ENCODE data around the gene POLR1E.
A peak's percentile ranks its signal among the peaks of the same experiment; 100 is the strongest.
"Not testable (repeated sequence)": the region's sequence is repeated elsewhere in the genome, so short reads cannot be mapped to it uniquely, and the experiment has no call there.

Gene POLR1E

GRCh38 chr9:37452611-37453010 is 33.1 kb upstream of the POLR1E start:
- no peak for DNase-seq
- peaks cover 59% of the 10 kb centered on the region for H3K4me1 Mint-ChIP-seq (ENCODE audit: low read depth)

GRCh38 chr9:37453827-37454226 is 31.9 kb upstream of the POLR1E start:
- Mint-ChIP-seq H3K4me3 (no peak overlapping the region), H3K36me3 (ENCODE audit: low read depth) (peaks cover 43% of the 10 kb centered on the region), H3K9me3 (no peaks in the 10 kb centered on the region), H3K4me1 (ENCODE audit: low read depth) (peaks cover 62% of the 10 kb centered on the region), H3K27me3 (no peaks in the 10 kb centered on the region), H3K27ac (peak overlapping the region; percentile 34)
- no peak for DNase-seq

More at GRCh38 chr9:37452611-37453010, 33.1 kb upstream of the POLR1E start:
- Mint-ChIP-seq H3K36me3 (ENCODE audit: low read depth) (peaks cover 42% of the 10 kb centered on the region), H3K27me3 (no peaks in the 10 kb centered on the region), H3K27ac (no peak overlapping the region), H3K4me3 (no peak overlapping the region), H3K9me3 (no peaks in the 10 kb centered on the region)

DNA sequence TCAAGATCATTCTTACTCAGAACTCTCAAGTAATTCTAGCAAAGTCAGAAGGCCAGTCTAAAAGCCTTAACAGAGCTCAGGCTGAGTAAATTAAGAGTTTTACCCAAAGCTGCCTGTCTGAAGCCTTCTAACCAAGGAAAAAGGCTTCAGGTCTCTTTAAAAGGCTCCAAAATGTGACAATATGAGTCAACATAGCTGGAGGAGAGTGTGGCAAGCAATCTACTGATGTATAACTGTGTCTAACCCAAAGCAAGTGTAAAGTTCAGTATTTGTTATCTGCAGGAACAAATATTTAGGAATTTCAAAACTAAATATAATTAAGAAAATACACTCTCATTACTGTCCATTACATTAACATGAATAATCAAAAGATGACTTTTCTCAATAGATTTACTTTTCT is 31.5 kb upstream of the POLR1E start:
- peak overlapping the region; percentile 34 for H3K27ac Mint-ChIP-seq
- H3K4me1 Mint-ChIP-seq (ENCODE audit: low read depth), result peaks cover 62% of the 10 kb centered on the region
- DNase-seq, result no peak
- H3K27me3 Mint-ChIP-seq, result no peaks in the 10 kb centered on the region
- H3K4me3 Mint-ChIP-seq, result no peak overlapping the region
- peaks cover 43% of the 10 kb centered on the region for H3K36me3 Mint-ChIP-seq (ENCODE audit: low read depth)
- no peaks in the 10 kb centered on the region for H3K9me3 Mint-ChIP-seq

DNA sequence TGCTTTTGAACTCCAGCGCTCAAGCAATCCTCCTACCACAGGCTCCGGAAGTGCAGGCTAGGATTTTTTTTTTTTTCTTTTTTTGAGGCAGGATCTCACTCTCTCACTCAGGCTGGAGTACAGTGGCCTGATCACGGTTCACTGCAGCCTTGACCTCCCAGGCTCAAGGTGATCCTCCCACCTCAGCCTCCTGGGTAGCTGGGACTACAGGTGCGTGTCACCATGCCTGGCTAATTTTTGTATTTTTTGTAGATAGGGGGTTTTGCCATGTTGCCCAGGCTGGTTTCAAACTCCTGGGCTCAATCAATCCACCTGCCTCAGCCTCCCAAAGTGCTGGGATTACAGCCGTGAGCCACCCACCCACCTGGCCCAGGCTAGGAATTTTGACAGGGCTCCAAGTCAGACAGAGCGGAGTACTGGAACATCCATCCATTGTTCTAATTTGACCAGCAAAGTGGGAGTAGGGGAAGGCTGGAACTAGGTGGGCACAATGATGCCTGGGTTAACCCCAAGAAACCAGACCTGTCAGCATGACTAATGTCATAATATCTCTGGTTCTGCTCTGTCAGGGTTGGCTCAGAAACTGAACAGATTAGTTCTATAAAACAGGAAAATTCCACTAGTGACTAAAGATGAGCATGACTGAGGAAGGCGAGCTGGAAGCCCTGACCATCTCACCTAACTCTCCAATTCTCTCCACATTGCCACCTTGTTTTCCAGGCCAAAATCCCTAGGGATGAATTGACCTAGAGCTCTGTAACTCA is 29.7 kb upstream of the POLR1E start:
- peaks cover 63% of the 10 kb centered on the region for H3K4me1 Mint-ChIP-seq (ENCODE audit: low read depth)
- peaks cover 32% of the 10 kb centered on the region for H3K36me3 Mint-ChIP-seq (ENCODE audit: low read depth)
- H3K4me3 Mint-ChIP-seq, result no peak overlapping the region
- H3K27ac Mint-ChIP-seq, result peak overlapping the region; percentile 68
- H3K27me3 Mint-ChIP-seq, result no peaks in the 10 kb centered on the region
- DNase-seq, result no peak
- no peaks in the 10 kb centered on the region for H3K9me3 Mint-ChIP-seq

DNA sequence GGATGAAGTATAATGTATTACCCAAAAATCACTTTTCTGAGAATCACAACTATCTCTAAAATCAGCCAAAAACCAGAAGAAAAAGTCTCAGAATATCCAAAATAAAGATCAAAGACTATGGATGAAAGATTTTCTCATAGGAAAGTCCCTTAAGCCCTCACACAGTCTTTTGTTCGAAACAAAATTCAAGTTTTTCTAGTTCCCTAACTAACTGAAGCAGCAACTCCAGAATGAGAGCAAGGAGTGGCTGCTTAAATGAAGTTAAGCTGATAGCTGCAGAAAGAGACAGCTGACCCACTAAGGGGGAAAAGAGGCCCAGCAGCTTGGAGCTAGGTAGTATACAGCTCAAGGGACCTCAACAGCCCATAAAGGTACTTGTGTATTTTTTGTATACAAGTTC is 28.9 kb upstream of the POLR1E start:
- Mint-ChIP-seq H3K27ac (no peak overlapping the region), H3K27me3 (no peaks in the 10 kb centered on the region), H3K4me3 (no peak overlapping the region), H3K9me3 (no peaks in the 10 kb centered on the region), H3K4me1 (ENCODE audit: low read depth) (peaks cover 62% of the 10 kb centered on the region), H3K36me3 (ENCODE audit: low read depth) (peaks cover 31% of the 10 kb centered on the region)
- DNase-seq, result no peak

DNA sequence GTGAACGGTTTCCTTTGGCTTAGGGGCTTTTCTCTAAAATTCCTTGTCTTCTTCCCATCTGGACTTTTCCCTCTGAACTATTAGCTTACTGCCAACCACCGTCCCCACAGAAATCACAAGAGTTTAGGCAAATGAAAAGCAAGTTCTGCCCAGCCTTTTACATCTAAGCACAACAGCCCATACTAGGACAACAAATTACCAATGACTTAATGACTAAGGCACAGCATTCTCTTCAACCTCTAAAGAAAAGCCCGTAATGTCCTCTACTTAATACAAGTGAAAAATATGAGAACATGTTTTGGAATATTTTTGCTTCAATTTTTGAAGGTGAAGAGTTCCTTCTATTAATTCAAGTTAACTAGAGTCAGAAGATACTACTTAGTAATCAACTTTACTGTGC is 21.7 kb upstream of the POLR1E start:
- H3K36me3 Mint-ChIP-seq (ENCODE audit: low read depth), result peaks cover 36% of the 10 kb centered on the region
- no peaks in the 10 kb centered on the region for H3K27me3 Mint-ChIP-seq
- H3K27ac Mint-ChIP-seq, result peak overlapping the region; percentile 99
- DNase-seq, result no peak
- H3K4me3 Mint-ChIP-seq, result peak overlapping the region; percentile 96
- H3K4me1 Mint-ChIP-seq (ENCODE audit: low read depth), result peaks cover 41% of the 10 kb centered on the region
- no peaks in the 10 kb centered on the region for H3K9me3 Mint-ChIP-seq

- peaks cover 41% of the 10 kb centered on the region for H3K4me1 Mint-ChIP-seq (ENCODE audit: low read depth)
- no peaks in the 10 kb centered on the region for H3K27me3 Mint-ChIP-seq
- peak overlapping the region; percentile 99 for H3K27ac Mint-ChIP-seq
- H3K36me3 Mint-ChIP-seq (ENCODE audit: low read depth), result peaks cover 34% of the 10 kb centered on the region
- no peaks in the 10 kb centered on the region for H3K9me3 Mint-ChIP-seq
- DNase-seq, result no peak
- peak overlapping the region; percentile 96 for H3K4me3 Mint-ChIP-seq
Measured at GRCh38 chr9:37464426-37465248, 21.1 kb upstream of the POLR1E start.

GRCh38 chr9:37465249-37466036 is 20.3 kb upstream of the POLR1E start, which contains the start of gene ZBTB5:
ZBTB5 (minus strand) TSS chr9:37465450; CDS start chr9:37442551, 22,899 bp downstream.
- peak; percentile 98 for DNase-seq
- Mint-ChIP-seq H3K4me1 (ENCODE audit: low read depth) (peaks cover 41% of the 10 kb centered on the region), H3K4me3 (peak within 1 kb of the TSS; percentile 96), H3K9me3 (no peaks in the 10 kb centered on the region), H3K27me3 (no peaks in the 10 kb centered on the region), H3K27ac (peak within 1 kb of the TSS; percentile 99), H3K36me3 (ENCODE audit: low read depth) (peaks cover 34% of the 10 kb centered on the region)

DNA sequence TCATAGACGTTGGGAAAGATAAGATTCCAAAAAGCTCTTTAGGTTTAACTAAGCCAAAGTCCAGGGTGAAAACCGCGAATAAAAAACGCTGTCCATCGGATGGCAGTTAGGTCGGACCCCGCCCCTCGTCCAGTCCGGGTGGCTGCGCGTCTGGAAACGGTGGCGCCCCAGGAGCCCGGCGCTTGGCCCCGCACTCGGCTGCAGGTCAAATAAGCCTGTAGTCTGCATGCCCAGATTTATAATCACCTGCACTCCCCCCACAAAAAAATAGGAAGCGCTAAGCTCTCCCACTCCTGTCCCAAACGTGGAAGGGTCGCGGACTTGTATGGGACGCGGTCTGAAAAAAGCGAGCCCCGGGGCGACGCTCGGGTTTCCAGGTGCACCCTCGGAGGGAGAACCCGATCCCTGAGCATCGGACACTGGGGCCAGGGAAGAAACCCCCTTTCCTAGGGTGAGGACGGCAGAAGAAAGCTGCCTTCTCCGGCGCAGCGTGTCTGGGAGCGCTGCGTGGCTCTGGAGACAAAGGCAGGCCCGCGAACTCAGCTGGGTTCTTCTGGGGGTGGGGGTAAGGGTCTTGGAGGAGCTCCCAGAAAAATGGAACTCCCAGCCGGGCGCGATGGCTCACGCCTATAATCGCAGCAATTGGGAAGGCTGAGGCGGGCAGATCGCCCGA is 19.6 kb upstream of the POLR1E start:
- H3K27me3 Mint-ChIP-seq, result no peaks in the 10 kb centered on the region
- no peaks in the 10 kb centered on the region for H3K9me3 Mint-ChIP-seq
- H3K36me3 Mint-ChIP-seq (ENCODE audit: low read depth), result peaks cover 31% of the 10 kb centered on the region
- peak; percentile 64 for DNase-seq
- H3K4me1 Mint-ChIP-seq (ENCODE audit: low read depth), result peaks cover 38% of the 10 kb centered on the region
- H3K4me3 Mint-ChIP-seq, result peak overlapping the region; percentile 96
- peak overlapping the region; percentile 99 for H3K27ac Mint-ChIP-seq

GRCh38 chr9:37467530-37467929 is 18.2 kb upstream of the POLR1E start:
- DNase-seq, H3K27me3 Mint-ChIP-seq, H3K4me3 Mint-ChIP-seq, H3K9me3 Mint-ChIP-seq, H3K27ac Mint-ChIP-seq: not testable (repeated sequence)
- Mint-ChIP-seq H3K4me1 (ENCODE audit: low read depth) (peaks cover 42% of the 10 kb centered on the region), H3K36me3 (ENCODE audit: low read depth) (peaks cover 23% of the 10 kb centered on the region)

- peaks cover 17% of the 10 kb centered on the region for H3K36me3 Mint-ChIP-seq (ENCODE audit: low read depth)
- H3K4me3 Mint-ChIP-seq, result no peak overlapping the region
- H3K4me1 Mint-ChIP-seq (ENCODE audit: low read depth), result peaks cover 34% of the 10 kb centered on the region
- no peaks in the 10 kb centered on the region for H3K9me3 Mint-ChIP-seq
- no peaks in the 10 kb centered on the region for H3K27me3 Mint-ChIP-seq
- H3K27ac Mint-ChIP-seq, result no peak overlapping the region
- DNase-seq, result no peak
Measured at GRCh38 chr9:37468620-37469019, 17.1 kb upstream of the POLR1E start.

DNA sequence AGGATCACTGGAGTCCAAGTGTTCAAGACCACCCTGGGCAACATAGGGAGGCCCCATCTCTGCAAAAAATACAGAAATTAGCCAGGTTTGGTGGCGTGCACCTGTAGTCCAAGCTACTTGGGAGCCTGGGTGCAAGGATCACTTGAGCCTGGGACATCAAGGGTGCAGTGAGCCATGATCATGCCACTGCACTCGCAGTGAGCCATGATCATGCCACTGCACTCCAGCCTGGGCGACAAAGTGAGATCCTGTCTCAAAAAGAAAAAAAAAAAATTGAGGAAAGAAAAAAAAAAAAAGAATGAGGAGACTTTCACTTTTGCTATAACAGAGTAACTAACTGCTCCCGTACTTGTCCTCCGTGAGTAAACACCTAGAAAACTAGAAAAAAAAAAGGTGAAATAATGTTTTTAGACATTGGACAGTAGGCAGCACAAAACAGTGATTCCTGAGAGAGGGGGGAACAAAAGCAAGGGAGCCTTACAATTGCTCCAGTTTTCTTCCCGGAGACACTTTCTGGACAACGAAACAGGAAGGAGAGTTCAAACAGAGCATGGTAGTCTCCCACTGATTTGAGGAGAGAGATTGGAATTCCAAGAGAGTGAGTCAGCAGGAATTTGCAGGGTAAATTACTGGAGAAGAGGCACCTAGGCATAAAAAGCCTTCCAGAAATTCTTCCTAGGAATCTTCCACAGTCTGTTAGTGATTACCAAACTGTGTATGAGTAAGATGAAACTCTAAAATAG is 13.6 kb upstream of the POLR1E start:
- DNase-seq, result no peak
- Mint-ChIP-seq H3K27ac (no peak overlapping the region), H3K4me1 (ENCODE audit: low read depth) (peaks cover 13% of the 10 kb centered on the region), H3K9me3 (peaks cover 5% of the 10 kb centered on the region), H3K36me3 (ENCODE audit: low read depth) (no peaks in the 10 kb centered on the region), H3K4me3 (peak overlapping the region; percentile 52), H3K27me3 (peaks cover 8% of the 10 kb centered on the region)

DNA sequence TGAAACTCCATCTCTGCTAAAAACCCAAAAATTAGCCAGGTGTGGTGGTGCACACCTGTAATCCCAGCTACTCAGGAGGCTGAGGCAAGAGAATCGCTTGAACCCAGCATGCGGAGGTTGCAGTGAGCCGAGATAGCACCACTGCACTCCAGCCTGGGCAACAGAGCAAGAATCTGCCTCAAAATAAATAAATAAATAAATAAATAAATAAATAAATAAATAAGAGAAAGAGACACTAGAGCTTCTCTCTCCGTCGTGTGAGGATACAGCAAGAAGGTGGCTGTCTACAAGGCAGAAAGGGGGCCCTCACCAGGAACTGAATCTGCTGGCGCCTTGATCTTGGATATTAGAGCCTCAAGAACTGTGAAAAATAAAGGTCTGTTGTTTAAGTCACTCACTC is 11.8 kb upstream of the POLR1E start:
- H3K27me3 Mint-ChIP-seq, result peaks cover 17% of the 10 kb centered on the region
- H3K4me3 Mint-ChIP-seq; H3K27ac Mint-ChIP-seq; H3K9me3 Mint-ChIP-seq; DNase-seq; H3K36me3 Mint-ChIP-seq (ENCODE audit: low read depth): not testable (repeated sequence)
- peaks cover 13% of the 10 kb centered on the region for H3K4me1 Mint-ChIP-seq (ENCODE audit: low read depth)
